D721Med (cell line): ENCODE data around the gene ZCCHC7.

Source experiments
- DNase-seq: peaks from one replicate; pipeline ENCODE4 v3.0.0; 2011; ENCODE audit warnings: low spot score; ENCODE audit not compliant: insufficient read length
- FAIRE-seq: peaks from 2 replicates; lab custom pipeline; 2011; peaks lifted over from hg19 to GRCh38; lab: Jason Lieb, UNC
- TF ChIP-seq, protein P1 (sequence below): IDR thresholded peaks from 2 replicates; pipeline ENCODE4 v1.5.1; 2012; ENCODE audit warnings: mild to moderate bottlenecking, control low read depth; ENCODE audit not compliant: insufficient read depth; ENCODE audit errors: missing control alignments

The ZCCHC7 gene

DNA sequence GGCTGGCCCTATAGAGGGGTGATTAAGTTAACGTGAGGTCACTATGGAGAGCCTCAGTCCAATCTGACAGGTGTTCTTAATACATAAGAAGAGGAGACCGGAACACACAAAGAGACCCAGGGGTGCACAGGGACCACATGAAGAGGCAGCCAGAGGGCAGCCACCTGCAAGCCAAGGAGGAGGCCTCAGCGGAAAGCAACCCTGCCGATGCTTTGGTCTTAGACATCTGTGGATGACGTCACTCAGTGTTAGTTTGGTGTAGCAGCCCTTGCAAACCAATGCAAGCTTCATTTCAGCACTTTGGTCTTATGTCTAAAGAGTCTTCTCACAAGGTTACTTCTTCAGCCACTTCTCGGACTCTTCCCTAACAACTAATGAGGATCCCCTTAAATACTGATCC is 254.5 kb downstream of the ZCCHC7 start:
- DNase-seq (no peak), FAIRE-seq (no peak)
- TF ChIP-seq, protein P1, sequence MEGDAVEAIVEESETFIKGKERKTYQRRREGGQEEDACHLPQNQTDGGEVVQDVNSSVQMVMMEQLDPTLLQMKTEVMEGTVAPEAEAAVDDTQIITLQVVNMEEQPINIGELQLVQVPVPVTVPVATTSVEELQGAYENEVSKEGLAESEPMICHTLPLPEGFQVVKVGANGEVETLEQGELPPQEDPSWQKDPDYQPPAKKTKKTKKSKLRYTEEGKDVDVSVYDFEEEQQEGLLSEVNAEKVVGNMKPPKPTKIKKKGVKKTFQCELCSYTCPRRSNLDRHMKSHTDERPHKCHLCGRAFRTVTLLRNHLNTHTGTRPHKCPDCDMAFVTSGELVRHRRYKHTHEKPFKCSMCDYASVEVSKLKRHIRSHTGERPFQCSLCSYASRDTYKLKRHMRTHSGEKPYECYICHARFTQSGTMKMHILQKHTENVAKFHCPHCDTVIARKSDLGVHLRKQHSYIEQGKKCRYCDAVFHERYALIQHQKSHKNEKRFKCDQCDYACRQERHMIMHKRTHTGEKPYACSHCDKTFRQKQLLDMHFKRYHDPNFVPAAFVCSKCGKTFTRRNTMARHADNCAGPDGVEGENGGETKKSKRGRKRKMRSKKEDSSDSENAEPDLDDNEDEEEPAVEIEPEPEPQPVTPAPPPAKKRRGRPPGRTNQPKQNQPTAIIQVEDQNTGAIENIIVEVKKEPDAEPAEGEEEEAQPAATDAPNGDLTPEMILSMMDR: no peak

GRCh38 chr9:37377688-37378612 is 257.6 kb downstream of the ZCCHC7 start:
- DNase-seq (no peak), FAIRE-seq (no peak)
- TF ChIP-seq, protein P1: no peak

- FAIRE-seq: no peak
- TF ChIP-seq, protein P1: no peak
These were observed 258.2 kb downstream of the ZCCHC7 start for GRCh38 chr9:37378613-37379004.

DNA sequence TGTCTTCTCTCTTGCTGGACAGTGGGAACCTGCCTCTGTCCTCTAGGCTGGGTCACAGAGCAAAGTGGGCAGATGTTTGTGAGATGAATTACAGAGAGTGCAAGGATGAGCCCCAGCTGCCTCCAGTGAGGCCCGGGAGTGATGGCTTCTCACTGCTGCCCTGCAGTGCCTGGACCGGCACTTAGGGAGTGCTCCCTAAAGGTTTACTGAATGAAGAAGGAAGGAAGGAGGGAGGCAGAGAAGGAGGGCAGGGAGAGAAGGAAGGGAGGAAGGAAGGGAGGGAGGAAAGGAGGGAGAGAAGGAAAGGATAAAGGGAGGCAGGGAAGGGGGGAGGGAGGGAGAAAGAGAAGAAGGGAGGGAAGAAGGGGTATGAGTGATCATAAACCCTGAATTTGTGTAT is 259.5 kb downstream of the ZCCHC7 start:
- TF ChIP-seq, protein P1: no peak
- FAIRE-seq (no peak), DNase-seq (no peak)

More at GRCh38 chr9:37378613-37379004, 258.2 kb downstream of the ZCCHC7 start:
- DNase-seq: no peak

- FAIRE-seq: no peak
- TF ChIP-seq, protein P1: no peak
These were observed 260.2 kb downstream of the ZCCHC7 start for GRCh38 chr9:37380570-37380969.

GRCh38 chr9:37381094-37381741 is 260.8 kb downstream of the ZCCHC7 start:
- FAIRE-seq (no peak), DNase-seq (no peak)
- TF ChIP-seq, protein P1: no peak

More at GRCh38 chr9:37380570-37380969, 260.2 kb downstream of the ZCCHC7 start:
- no peak for DNase-seq
